ENCODE measurements around the gene ABCA4.

The ABCA4 gene

DNA sequence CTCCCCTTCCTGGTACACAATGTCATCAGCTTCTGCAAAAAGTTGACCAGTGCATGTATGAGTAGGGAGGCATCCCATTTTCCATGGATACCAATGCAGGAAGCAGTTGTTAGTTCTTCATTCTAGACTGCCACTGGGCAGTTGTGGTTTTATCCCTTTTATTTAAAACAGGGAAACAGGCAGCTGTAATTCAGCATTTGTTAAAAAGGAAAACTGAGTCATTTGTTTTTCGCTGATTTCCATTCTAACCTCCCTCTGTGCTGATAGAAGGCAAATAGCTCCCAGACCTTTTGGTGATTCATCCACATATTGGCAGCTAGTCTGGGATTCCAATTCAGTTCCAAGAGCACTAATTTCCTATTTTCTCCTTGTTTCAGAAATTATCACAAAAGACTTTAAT, 21.1 kb upstream of the ABCA4 start:
- H3K36me3 Mint-ChIP-seq = no peaks in the 10 kb centered on the region
- no peaks in the 10 kb centered on the region for H3K27me3 Mint-ChIP-seq
- H3K4me3 Mint-ChIP-seq = no peak overlapping the region
- no peak overlapping the region for H3K27ac Mint-ChIP-seq
- H3K4me1 Mint-ChIP-seq (ENCODE audit: low read depth) = no peaks in the 10 kb centered on the region
- H3K9me3 Mint-ChIP-seq (ENCODE audit: low read depth) = no peaks in the 10 kb centered on the region

DNA sequence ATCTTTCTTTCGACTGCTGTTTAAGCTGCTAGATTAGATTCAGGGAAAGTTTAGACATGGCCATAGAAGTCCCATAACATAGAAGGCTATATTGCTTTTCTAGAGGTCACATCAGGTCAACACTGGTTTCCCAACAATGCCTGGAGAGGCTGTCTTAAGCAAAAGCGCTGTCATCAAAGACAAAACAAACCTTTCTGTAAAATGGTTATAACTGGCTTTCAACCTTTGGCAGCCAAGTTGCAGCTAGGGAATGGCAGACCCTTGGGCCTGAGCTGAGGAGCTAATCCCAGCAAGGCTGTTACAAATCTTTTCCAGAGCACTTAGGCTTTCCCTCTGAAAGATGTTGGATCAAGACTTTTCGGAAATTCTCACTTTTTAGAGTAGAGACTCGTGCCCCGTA, 11.2 kb upstream of the ABCA4 start:
- no peaks in the 10 kb centered on the region for H3K4me1 Mint-ChIP-seq (ENCODE audit: low read depth)
- no peak overlapping the region for H3K27ac Mint-ChIP-seq
- H3K4me3 Mint-ChIP-seq = no peak overlapping the region
- no peaks in the 10 kb centered on the region for H3K9me3 Mint-ChIP-seq (ENCODE audit: low read depth)
- H3K36me3 Mint-ChIP-seq = no peaks in the 10 kb centered on the region
- H3K27me3 Mint-ChIP-seq = no peaks in the 10 kb centered on the region

DNA sequence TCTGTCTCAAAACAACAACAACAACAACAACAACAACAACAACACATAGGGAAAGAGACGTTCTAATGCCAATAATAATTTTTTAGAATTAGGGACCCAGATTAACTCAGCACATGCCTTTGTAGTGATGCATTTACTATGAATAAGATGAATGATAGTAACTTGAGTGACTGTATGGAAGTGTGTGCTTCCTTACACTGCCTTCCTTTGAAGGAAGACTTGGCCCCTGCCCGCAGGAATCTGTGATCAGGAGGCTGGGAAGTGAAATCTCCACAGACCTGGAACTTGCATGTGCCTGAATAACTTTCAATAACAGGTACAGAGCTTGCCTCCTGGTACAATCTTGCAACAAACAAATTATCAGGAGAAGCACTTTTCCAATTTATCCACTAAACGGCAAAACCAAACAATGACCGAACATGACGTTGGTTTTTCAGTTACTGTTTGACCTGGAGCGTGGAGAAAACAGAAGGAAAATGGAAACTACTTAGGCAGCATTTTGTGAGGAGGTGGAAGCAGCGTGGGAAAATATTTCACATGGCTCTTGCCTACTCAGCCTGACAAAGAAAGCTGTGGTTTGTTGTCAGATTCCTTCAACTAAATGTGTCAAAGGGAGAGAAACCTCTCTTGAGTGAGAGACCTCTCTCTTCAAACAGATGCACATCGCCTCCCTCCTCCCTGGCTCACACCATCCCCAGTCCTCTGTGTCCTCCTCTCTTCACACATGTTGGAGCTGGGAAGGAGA, 10.1 kb upstream of the ABCA4 start:
- Mint-ChIP-seq H3K36me3 (no peaks in the 10 kb centered on the region), H3K4me1 (ENCODE audit: low read depth) (no peaks in the 10 kb centered on the region), H3K27me3 (no peaks in the 10 kb centered on the region), H3K9me3 (ENCODE audit: low read depth) (no peaks in the 10 kb centered on the region), H3K4me3 (no peak overlapping the region), H3K27ac (no peak overlapping the region)

DNA sequence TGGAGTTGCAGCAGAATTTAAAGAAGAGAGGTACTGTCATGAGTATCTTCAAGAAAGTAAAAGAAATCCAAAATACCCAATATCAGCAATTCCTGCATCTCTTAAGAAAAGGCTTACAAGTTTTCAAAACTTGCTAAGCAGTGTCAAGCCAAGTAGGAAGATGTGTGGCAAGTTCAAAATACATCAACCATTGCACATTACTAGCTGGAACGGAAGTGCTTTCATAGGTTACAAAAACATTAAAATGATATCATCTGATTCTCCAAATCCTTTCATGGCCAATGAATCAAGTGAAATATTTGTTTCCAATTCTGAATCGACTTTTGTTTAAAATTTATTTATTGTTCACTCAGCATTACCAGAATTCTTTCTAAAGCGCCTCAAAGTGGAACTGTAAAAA, 5.7 kb upstream of the ABCA4 start:
- H3K27me3 Mint-ChIP-seq = no peaks in the 10 kb centered on the region
- H3K9me3 Mint-ChIP-seq (ENCODE audit: low read depth) = no peaks in the 10 kb centered on the region
- no peak overlapping the region for H3K27ac Mint-ChIP-seq
- no peak overlapping the region for H3K4me3 Mint-ChIP-seq
- no peaks in the 10 kb centered on the region for H3K36me3 Mint-ChIP-seq
- H3K4me1 Mint-ChIP-seq (ENCODE audit: low read depth) = no peaks in the 10 kb centered on the region

DNA sequence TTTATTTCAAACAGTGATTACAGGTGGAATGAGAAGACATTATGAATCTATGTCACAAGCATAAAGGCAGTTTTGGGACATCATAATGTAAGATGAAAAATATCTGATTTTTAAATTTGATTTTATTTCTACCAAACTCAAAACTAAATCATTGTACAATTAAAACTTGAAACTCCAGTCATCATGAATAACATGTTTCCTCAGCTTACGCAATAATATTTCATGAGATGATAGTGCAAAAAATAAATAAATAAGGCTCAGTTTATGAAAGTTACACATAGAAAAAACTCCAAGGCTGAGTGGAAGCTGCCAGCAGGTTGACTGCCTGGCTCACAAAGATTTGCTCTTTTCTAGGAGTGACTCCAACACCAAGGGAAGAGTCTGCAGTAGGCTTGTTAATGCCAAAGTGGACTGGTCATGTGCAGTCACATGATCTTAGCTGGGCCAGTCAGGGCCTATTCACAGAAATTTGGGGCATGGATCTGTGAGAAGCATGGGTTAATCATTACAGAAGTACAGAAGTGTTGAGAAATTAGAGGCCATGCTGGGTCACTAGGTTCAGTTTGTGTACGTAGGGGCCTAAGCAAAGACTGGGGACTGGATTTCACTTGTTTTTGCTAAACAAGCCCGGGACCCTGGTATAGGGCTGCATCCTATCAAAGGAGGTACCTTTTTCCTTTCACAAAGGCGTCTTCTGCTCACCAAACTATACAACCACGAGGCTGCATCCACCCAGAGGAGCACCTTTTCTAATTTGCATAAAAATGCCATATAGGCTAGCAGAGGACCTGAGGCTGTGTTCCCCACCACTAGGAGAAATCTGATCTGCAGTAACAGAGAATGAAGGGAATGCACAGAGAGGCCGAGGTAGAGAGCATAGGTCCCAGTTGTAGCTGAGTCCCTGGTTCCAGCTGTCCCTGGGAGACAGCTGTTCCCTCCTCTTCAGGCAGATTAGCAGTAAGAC, 4.9 kb upstream of the ABCA4 start:
- H3K4me3 Mint-ChIP-seq = no peak overlapping the region
- H3K36me3 Mint-ChIP-seq = no peaks in the 10 kb centered on the region
- no peaks in the 10 kb centered on the region for H3K27me3 Mint-ChIP-seq
- H3K4me1 Mint-ChIP-seq (ENCODE audit: low read depth) = no peaks in the 10 kb centered on the region
- no peak overlapping the region for H3K27ac Mint-ChIP-seq
- no peaks in the 10 kb centered on the region for H3K9me3 Mint-ChIP-seq (ENCODE audit: low read depth)

DNA sequence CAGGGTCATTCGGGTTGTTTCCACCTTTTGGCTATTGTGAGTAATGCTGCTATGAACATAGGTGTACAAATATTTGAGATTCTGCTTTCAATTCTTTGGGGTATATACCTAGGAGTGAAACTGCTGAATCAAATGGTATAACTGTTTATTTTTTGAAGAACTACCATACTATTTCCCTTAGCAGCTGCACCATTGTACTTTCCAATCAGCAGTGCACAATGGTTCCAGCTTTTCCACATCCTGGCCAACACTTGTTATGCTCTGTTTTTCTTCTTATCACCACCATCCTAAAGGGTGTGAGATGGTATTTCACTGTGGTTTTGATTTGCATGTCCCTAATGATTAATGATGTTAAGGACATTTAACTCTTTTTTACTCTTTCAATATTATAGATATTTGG, 3.6 kb upstream of the ABCA4 start:
- Mint-ChIP-seq H3K4me1 (ENCODE audit: low read depth) (no peaks in the 10 kb centered on the region), H3K9me3 (ENCODE audit: low read depth) (no peaks in the 10 kb centered on the region), H3K27me3 (no peaks in the 10 kb centered on the region), H3K4me3 (no peak overlapping the region), H3K36me3 (no peaks in the 10 kb centered on the region), H3K27ac (no peak overlapping the region)

DNA sequence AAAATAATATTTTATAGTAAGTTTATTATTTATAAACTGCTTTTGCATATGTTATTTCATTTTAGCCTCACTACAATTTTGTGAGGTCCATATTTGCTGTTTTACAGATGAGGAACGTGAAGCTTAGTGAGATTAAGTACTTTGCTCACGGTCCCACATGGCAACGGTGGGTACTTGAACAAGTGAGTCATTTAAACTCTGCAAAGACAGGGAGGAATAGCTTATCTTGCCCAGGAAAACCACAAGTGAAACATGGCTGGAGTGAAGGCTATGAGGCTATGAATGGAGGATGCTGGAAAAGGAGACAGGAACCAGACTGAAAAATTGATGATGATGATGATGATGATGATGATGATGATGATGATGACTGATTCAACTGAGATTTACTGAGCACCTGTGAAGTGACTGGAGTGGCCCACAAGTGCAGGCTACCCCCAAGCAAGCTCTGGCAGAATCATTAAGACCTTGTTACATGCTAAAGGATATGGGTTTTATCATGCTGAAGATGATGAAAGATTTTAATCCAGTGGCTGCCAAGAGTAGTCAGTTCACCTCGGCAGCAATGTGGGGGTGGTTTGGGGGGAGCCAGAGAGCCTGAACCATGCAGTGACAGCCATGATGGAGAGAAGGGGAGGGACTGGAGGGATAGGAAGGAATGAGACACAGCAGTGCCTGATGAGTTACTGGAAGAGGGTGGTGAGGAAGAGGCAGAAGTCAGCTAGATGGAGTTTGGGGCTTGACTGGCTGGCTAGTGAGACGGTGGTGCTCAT, 1.4 kb upstream of the ABCA4 start:
- no peak overlapping the region for H3K4me3 Mint-ChIP-seq
- no peak overlapping the region for H3K27ac Mint-ChIP-seq
- H3K9me3 Mint-ChIP-seq (ENCODE audit: low read depth) = no peaks in the 10 kb centered on the region
- H3K4me1 Mint-ChIP-seq (ENCODE audit: low read depth) = no peaks in the 10 kb centered on the region
- H3K36me3 Mint-ChIP-seq = no peaks in the 10 kb centered on the region
- H3K27me3 Mint-ChIP-seq = no peaks in the 10 kb centered on the region

DNA sequence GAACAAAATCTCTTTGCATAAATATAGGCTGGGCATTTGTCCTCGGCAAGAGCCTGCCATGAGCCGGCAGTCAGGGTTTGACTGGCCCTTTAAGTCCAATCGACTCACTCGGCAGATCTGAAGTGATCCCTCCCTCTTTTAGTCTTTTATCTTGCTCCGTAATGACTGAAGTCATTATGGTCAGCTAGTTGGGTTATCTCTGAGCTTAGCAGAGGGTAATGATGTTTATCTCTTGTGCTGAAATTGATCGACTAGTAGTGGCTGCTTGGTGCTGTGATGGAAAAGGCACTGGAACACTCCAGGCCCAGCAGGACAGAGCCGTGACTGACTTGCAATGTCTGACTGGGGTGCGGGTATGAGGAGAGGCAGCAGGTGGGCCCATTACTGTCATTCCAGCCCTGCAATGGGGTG, 468 bp upstream of the ABCA4 start:
- no peaks in the 10 kb centered on the region for H3K9me3 Mint-ChIP-seq (ENCODE audit: low read depth)
- H3K4me1 Mint-ChIP-seq (ENCODE audit: low read depth) = no peaks in the 10 kb centered on the region
- no peak overlapping the region for H3K4me3 Mint-ChIP-seq
- no peaks in the 10 kb centered on the region for H3K27me3 Mint-ChIP-seq
- H3K27ac Mint-ChIP-seq = no peak overlapping the region
- H3K36me3 Mint-ChIP-seq = no peaks in the 10 kb centered on the region

DNA sequence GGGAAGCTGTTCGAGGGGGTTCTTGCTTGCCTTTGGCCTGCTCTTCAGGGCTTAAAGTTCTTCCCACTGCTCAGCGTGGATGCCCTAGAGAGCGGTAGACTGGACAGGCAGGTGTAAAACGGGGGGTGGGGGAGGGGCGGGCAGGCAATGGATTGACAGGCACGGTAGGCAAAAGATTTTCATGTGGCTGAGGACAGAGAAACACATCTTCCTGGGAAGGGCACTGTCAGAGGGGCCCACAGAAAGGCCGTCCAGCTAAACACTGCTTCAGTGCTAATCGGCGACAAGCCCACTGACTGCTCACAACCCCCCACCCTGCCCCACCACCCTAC, 412 bp downstream of the ABCA4 start:
- H3K36me3 Mint-ChIP-seq = no peaks in the 10 kb centered on the region
- H3K27ac Mint-ChIP-seq = no peak overlapping the region
- H3K4me1 Mint-ChIP-seq (ENCODE audit: low read depth) = no peaks in the 10 kb centered on the region
- no peak overlapping the region for H3K4me3 Mint-ChIP-seq
- no peaks in the 10 kb centered on the region for H3K27me3 Mint-ChIP-seq
- H3K9me3 Mint-ChIP-seq (ENCODE audit: low read depth) = no peaks in the 10 kb centered on the region

DNA sequence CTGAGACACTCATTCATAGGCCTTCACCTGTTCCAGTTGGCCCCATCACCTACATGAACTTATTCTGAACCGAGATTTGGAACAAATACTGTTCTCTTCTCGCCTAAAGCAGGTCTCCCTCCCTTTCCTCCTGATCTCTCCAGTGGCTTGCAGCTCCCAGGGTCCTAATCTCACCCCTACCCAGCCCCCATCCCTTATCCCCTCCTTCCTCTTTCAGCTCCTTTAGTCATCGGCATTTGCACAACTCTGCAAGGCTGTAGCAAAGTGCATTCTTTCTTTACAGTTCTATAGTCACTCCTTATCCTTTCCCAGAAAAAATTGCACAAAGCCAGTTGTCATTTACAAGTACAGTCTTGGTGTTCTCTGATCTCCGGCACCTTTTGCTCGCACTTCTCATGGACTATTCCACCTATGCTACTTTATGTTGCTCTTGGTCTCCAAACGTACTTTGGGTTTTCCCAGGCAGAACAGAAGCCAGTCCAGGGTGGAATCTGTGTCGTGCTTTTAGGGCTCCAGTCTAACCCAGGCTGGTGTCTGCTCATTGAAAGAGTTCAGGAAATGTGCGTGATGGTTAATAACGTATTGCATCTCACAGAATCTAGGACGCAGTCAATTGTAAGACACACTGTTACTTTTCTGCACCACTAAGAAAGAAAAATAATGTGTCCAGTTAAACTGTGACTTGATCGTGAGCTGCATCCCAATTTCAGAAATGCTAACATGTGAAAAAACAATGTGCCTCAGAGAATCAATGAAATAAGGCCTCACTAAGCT, 965 bp downstream of the ABCA4 start:
- H3K4me1 Mint-ChIP-seq (ENCODE audit: low read depth) = no peaks in the 10 kb centered on the region
- no peak overlapping the region for H3K27ac Mint-ChIP-seq
- no peaks in the 10 kb centered on the region for H3K9me3 Mint-ChIP-seq (ENCODE audit: low read depth)
- H3K27me3 Mint-ChIP-seq = no peaks in the 10 kb centered on the region
- H3K4me3 Mint-ChIP-seq = no peak overlapping the region
- no peaks in the 10 kb centered on the region for H3K36me3 Mint-ChIP-seq

DNA sequence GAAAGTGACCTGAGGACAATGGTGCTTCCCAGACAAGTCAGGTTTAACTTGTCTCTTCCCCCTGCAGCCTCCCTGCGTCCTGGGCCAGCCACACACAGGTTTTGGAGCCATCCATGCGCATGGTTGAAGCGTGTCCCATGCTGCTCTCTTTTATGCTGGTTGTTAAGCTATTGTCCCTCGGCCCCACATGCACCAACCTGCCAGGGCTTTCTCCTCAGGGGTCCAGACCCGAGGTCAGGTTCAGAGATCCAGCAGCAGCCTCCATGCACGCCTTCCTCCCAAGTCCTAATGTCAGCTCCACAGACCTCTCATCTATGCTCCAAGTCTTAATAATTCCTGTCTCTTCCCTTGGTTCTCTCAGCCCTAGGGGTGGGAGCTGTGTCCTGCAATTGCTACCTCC, 1.6 kb downstream of the ABCA4 start:
- H3K9me3 Mint-ChIP-seq (ENCODE audit: low read depth) = no peaks in the 10 kb centered on the region
- H3K27me3 Mint-ChIP-seq = no peaks in the 10 kb centered on the region
- H3K27ac Mint-ChIP-seq = no peak overlapping the region
- no peaks in the 10 kb centered on the region for H3K36me3 Mint-ChIP-seq
- H3K4me1 Mint-ChIP-seq (ENCODE audit: low read depth) = no peaks in the 10 kb centered on the region
- no peak overlapping the region for H3K4me3 Mint-ChIP-seq

DNA sequence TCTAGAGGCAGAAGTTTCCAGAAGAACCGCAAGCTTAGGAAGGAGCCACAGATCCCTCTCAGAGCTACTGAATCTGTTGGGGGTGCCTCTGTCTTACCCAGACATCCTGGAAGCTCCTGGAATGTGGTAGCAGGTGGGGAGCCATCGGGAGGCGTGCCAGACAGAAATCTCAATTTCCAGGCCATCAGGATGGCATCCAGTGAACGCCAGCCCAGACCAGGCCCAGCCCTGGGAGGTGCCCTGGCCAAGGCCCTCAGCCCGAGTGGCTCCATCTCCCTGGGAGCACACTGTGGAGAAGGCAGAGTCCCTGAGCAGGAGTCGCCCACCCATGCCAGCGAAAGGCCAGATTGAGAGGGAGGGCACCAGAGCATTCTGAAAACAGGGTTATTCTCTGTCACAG, 2.5 kb downstream of the ABCA4 start:
- Mint-ChIP-seq H3K9me3 (ENCODE audit: low read depth) (no peaks in the 10 kb centered on the region), H3K4me3 (no peak overlapping the region), H3K36me3 (no peaks in the 10 kb centered on the region), H3K27me3 (no peaks in the 10 kb centered on the region), H3K4me1 (ENCODE audit: low read depth) (no peaks in the 10 kb centered on the region), H3K27ac (no peak overlapping the region)

DNA sequence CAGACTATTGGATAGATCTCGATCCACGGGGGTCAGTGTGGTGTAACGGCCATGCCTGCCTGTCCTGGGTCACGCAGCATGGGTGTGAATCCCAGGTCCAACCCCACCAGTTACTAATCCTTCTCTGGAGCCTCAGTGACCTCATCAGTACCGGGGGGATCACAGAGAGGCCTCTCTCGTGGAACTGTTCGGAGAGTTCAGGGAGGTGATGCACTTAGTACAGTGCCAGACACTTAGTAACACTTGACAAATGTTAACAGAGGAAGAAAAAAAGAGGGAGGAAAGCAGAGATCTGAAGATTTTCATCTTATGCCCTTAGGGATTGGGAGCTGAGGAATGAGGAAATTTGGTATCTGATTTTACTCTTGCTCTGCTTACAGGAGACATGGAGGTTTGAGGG, 2.9 kb downstream of the ABCA4 start:
- Mint-ChIP-seq H3K9me3 (ENCODE audit: low read depth) (no peaks in the 10 kb centered on the region), H3K27me3 (no peaks in the 10 kb centered on the region), H3K4me1 (ENCODE audit: low read depth) (no peaks in the 10 kb centered on the region), H3K27ac (no peak overlapping the region), H3K4me3 (no peak overlapping the region), H3K36me3 (no peaks in the 10 kb centered on the region)

DNA sequence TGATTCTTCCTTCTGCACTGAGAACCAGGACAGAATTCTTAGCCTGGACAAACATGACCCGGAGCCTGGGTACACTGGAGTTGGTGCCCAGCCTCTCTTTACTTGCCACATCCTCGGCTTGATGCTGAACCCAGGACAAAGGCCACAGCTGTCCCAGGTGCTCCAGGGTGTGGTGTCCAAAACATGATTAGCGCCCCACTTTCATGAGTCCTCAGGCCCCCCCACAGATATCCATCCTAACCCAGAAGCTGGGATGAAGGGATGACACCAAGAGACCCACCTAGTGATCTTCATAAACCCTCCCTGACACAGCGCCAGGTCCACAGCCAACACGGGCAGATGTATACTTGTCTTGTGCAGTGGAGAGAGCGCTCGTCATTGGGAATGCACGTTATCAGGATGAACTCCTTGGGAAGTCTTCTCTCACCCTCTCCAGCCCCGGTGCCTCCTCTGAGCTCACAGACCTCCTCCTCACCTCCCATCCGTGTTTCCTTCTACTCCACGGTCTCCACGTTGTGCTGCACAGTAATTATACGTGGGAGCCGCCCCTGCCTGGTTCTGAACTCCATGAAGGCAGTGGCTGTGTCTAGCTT, 3.6 kb downstream of the ABCA4 start:
- no peaks in the 10 kb centered on the region for H3K4me1 Mint-ChIP-seq (ENCODE audit: low read depth)
- no peaks in the 10 kb centered on the region for H3K36me3 Mint-ChIP-seq
- H3K4me3 Mint-ChIP-seq = no peak overlapping the region
- no peak overlapping the region for H3K27ac Mint-ChIP-seq
- H3K27me3 Mint-ChIP-seq = no peaks in the 10 kb centered on the region
- H3K9me3 Mint-ChIP-seq (ENCODE audit: low read depth) = no peaks in the 10 kb centered on the region
